Measurements from ENCODE around the gene SLC9A9. TPM values are rescaled to one million over a fixed set of nuclear protein-coding genes. Genes with fewer than 3 reads are reported as not detected.
A peak's percentile ranks its signal among the peaks of the same experiment; 100 is the strongest.

Gene SLC9A9
- total RNA-seq, 4 donors from 2014 or later: 13.4 to 15.0 (median 14.4) TPM

GRCh38 chr3:143795874-143796273, 52.4 kb downstream of the SLC9A9 start:
- H3K4me1 ChIP-seq: peaks cover 0 to 18% (median 16%) of the 10 kb centered on the region in 4 donors
- intact Hi-C loops (cut with DNase I): no loop called here
- TF ChIP-seq CTCF (IDR thresholded peaks at IDR 0.05) (peak in 1 of 3 experiments; percentile 17), POLR2A (IDR thresholded peaks at IDR 0.05; ENCODE audit: low read depth) (no peak)
- H3K36me3 ChIP-seq: no peaks in the 10 kb centered on the region
- H3K9me3 ChIP-seq: no peaks in the 10 kb centered on the region
- H3K27ac ChIP-seq (replicated peaks in 1 of 4): no peak overlapping the region
- no peak for DNase-seq (ENCODE audit: extremely low spot score)
- no peaks in the 10 kb centered on the region for H3K27me3 ChIP-seq
- WGBS: 69% methylated on average over 2 of the region's 2 CpGs
- no peak overlapping the region for H3K4me3 ChIP-seq

DNA sequence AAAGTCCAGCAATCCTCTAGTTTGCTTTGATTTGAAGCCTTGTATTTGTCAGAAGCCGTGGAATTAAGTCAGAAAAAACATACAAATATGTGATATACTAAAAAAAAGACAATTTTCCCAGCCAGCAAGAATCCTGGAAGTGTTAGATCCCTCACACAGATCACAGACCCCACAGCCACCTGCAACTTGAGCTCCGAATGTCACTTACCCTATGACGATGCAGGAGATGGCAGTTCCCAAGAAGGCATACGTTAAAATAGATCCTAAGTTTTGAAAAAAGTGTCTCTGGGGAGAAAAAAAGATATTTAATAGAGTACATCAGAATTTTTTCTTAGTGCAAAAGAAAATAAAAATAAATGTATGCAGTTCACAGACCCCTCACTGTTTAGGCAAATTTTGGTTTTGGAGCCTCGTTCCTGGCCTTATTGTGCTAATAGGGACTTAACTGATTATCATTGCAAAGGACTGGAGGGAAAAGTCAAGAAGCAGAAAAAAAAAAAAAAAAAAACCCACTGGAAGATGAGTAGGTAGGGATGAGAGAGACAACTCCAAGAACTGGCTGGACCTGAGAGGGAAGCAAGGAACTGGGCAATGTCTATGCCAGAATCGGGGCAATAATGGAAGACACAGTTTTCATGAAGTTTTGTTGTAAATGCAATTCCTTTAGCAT, 53.3 kb downstream of the SLC9A9 start:
- H3K27me3 ChIP-seq: no peaks in the 10 kb centered on the region
- intact Hi-C loops (cut with DNase I): no loop called here
- H3K4me3 ChIP-seq: no peak overlapping the region
- no peaks in the 10 kb centered on the region for H3K36me3 ChIP-seq
- no peak for TF ChIP-seq POLR2AphosphoS5 (IDR thresholded peaks at IDR 0.05)
- H3K27ac ChIP-seq (replicated peaks in 1 of 4): peak overlapping the region in 1 of 4 donors; percentile 31
- no peaks in the 10 kb centered on the region for H3K9me3 ChIP-seq
- H3K4me1 ChIP-seq: peaks cover 0 to 18% (median 16%) of the 10 kb centered on the region in 4 donors
- 87% methylated on average over 6 of the region's 6 CpGs for WGBS
- DNase-seq (ENCODE audit: extremely low spot score): no peak

DNA sequence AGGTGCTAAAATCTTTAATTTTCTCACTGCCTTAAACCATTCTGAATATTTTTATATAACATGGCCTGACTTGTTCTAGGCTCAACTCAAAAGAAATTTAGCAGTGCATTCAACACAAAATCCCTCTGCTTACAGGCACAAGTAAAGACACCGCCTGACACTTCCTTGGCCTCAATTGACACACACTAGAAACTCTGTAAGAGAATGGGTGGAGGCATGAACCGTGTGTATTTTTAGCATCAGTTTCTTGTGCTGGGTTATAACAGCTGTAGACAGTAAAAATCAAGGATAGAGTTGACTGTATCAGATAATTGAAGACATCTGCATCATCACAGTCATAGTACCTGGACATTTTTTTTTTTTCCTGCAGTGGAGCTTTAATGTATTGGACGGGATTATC, 54.3 kb downstream of the SLC9A9 start:
- H3K27me3 ChIP-seq: no peaks in the 10 kb centered on the region
- 41% methylated on average over 3 of the region's 3 CpGs for whole genome bisulfite sequencing
- peak overlapping the region in 1 of 4 donors; percentile 45 for H3K27ac ChIP-seq (replicated peaks in 1 of 4)
- no peak for DNase-seq (ENCODE audit: extremely low spot score)
- H3K4me3 ChIP-seq: no peak overlapping the region
- no peak for TF ChIP-seq CTCF (IDR thresholded peaks at IDR 0.05)
- no peak for TF ChIP-seq POLR2AphosphoS5 (IDR thresholded peaks at IDR 0.05)
- TF ChIP-seq EP300 (IDR thresholded peaks at IDR 0.05): no peak
- no peak for TF ChIP-seq POLR2A (IDR thresholded peaks at IDR 0.05; ENCODE audit: low read depth)
- no peaks in the 10 kb centered on the region for H3K36me3 ChIP-seq
- H3K9me3 ChIP-seq: no peaks in the 10 kb centered on the region
- H3K4me1 ChIP-seq: peaks cover 0 to 18% (median 16%) of the 10 kb centered on the region in 4 donors
- intact Hi-C loops (cut with DNase I): no loop called here

DNA sequence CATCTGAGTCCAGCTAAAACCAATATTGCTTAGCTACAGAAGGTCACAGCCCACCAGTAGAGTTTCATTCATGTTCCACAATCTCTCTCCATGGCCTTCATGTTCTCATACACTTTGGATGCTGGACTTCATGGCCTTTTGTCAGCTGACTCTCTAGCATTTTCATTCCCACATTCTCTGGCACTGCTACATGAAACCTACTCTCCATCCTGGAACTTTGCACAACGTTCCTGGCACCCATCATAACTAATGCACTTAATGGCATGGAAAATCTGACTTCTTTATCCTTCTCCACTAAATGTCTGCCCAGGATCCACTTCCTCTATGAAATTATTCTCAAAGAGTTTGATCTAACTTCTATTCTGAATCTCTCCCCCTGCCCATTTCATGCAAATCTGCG, 56.9 kb downstream of the SLC9A9 start:
- Histone ChIP-seq H3K4me1 (peaks cover 0 to 30% (median 28%) of the 10 kb centered on the region in 4 donors), H3K27ac (replicated peaks in 1 of 4) (no peak overlapping the region), H3K9me3 (no peaks in the 10 kb centered on the region), H3K27me3 (no peaks in the 10 kb centered on the region), H3K4me3 (no peak overlapping the region), H3K36me3 (no peaks in the 10 kb centered on the region)
- intact Hi-C loops (cut with DNase I): no loop called here
- DNase-seq (ENCODE audit: extremely low spot score): no peak
- WGBS: 80% methylated on average over 2 of the region's 2 CpGs
- TF ChIP-seq EP300 (IDR thresholded peaks at IDR 0.05): no peak

DNA sequence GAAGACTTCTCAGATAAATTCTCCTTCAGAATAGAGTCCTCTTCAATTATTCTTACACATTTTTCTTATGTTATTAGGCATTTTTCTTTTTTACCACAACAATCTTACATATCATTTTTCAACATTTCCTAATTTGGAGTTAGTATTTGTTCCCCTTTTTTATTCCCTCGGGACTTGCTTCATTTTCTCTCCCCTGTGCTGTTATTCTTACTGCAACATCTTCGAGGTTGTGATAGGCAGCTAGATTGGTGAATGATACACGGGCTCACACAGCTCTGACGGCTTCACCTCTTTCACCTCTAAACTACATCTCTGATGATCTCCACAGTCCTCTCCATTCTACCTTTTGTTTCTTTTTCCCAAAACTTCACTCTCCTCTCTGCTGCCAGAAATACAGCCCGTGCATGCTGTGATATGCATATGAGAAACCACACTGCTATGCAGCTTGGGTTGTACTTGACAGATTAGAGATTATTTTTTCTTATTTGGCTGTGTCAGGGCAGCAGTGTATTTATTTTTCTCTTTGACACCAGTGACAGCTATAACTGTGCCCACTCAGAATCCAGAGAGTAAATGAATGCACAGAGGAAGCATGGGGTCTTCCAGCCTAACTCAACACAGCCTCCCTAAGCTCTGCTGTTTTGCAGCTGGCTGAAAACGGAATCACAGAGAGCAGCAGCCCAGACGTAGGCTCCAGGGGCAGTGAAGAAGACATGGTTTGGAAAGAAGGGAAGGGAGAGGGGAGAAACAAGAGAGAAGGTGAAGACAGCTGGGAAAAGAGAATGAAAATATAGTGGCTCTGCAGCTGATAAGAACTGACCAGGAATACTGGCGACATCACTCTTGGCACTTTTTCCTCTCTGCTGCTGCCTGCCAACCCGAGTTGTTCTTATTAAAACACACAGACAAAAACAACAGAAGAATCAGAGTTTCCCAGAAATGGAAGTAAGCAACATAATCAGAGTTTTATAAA, 61.8 kb downstream of the SLC9A9 start:
- H3K36me3 ChIP-seq: no peaks in the 10 kb centered on the region
- H3K4me1 ChIP-seq: peaks cover 0 to 15% (median 15%) of the 10 kb centered on the region in 4 donors
- TF ChIP-seq CTCF (IDR thresholded peaks at IDR 0.05) (no peak), POLR2A (IDR thresholded peaks at IDR 0.05; ENCODE audit: low read depth) (no peak), EP300 (IDR thresholded peaks at IDR 0.05) (no peak), POLR2AphosphoS5 (IDR thresholded peaks at IDR 0.05) (no peak)
- H3K9me3 ChIP-seq: no peaks in the 10 kb centered on the region
- no peak for DNase-seq (ENCODE audit: extremely low spot score)
- intact Hi-C loops (cut with DNase I): no loop called here
- WGBS: 19% methylated on average over 9 of the region's 9 CpGs
- peak overlapping the region; percentile 31 to 65 (median 40) for H3K27ac ChIP-seq (replicated peaks in 1 of 4)
- H3K27me3 ChIP-seq: no peaks in the 10 kb centered on the region
- peak overlapping the region; percentile 19 to 44 (median 32) for H3K4me3 ChIP-seq

All from esophagus muscularis mucosa (tissue), 4 donors.